Myocyte (in vitro differentiated cells): Measurements from ENCODE around the gene C10orf62. TPM values are rescaled to one million over a fixed set of nuclear protein-coding genes. Genes with fewer than 3 reads are reported as not detected.
"Not testable (repeated sequence)": the region's sequence is repeated elsewhere in the genome, so short reads cannot be mapped to it uniquely, and the experiment has no call there.

Experiments
- DNase-seq: peaks from one replicate; pipeline ENCODE4 v3.0.0-alpha.2; 2012; ENCODE audit warnings: low read depth
- total RNA-seq: library from RNA; depleted of rRNA; stranded (reverse); fragments of >200 nt; gene quantifications from 2 replicates; pipeline ENCODE4 v1.2.3, GENCODE V29; 2014

C10orf62 gene
- total RNA-seq, 1 donor from 2014 or later, result 0.62 TPM

- DNase-seq, result no peak
Observed at GRCh38 chr10:97563337-97563736, 26.2 kb upstream of the C10orf62 start.

GRCh38 chr10:97564776-97565175 is 24.7 kb upstream of the C10orf62 start:
- DNase-seq, result no peak

GRCh38 chr10:97566336-97566996 is 23.1 kb upstream of the C10orf62 start:
- DNase-seq, result no peak

- no peak for DNase-seq
Observed at GRCh38 chr10:97567891-97568290, 21.6 kb upstream of the C10orf62 start.

GRCh38 chr10:97570146-97570788 is 19.3 kb upstream of the C10orf62 start:
- DNase-seq, result peak; percentile 33

- peak; percentile 96 for DNase-seq
Observed at GRCh38 chr10:97570789-97571471, 18.6 kb upstream of the C10orf62 start.

GRCh38 chr10:97571622-97572021 is 17.9 kb upstream of the C10orf62 start:
- no peak for DNase-seq

GRCh38 chr10:97572214-97572989 is 17.1 kb upstream of the C10orf62 start, which contains the start of gene ANKRD2:
Gene ANKRD2 (plus strand): TSS chr10:97572779. CDS start chr10:97572789, 10 bp downstream.
- peak; percentile 86 for DNase-seq

- DNase-seq, result peak; percentile 83
Observed at GRCh38 chr10:97573021-97573420, 16.5 kb upstream of the C10orf62 start.

- no peak for DNase-seq
Observed at GRCh38 chr10:97573672-97574071, 15.8 kb upstream of the C10orf62 start.

- DNase-seq, result peak; percentile 99
Observed at GRCh38 chr10:97574374-97575126, 15.0 kb upstream of the C10orf62 start.

- peak; percentile 52 for DNase-seq
Observed at GRCh38 chr10:97575127-97575668, 14.3 kb upstream of the C10orf62 start.

GRCh38 chr10:97576487-97576886 is 13.0 kb upstream of the C10orf62 start:
- not testable (repeated sequence) for DNase-seq

GRCh38 chr10:97577701-97578100 is 11.8 kb upstream of the C10orf62 start:
- no peak for DNase-seq

- no peak for DNase-seq
Observed at GRCh38 chr10:97578171-97578844, 11.2 kb upstream of the C10orf62 start.

GRCh38 chr10:97580421-97581367 is 8.8 kb upstream of the C10orf62 start:
- DNase-seq, result no peak

GRCh38 chr10:97582169-97582568 is 7.4 kb upstream of the C10orf62 start:
- DNase-seq, result no peak

- DNase-seq, result no peak
Observed at GRCh38 chr10:97583476-97583875, 6.0 kb upstream of the C10orf62 start.
